Measurements from ENCODE around the gene LAMP2. TPM values are rescaled to one million over a fixed set of nuclear protein-coding genes. Genes with fewer than 3 reads are reported as not detected.
A peak's percentile ranks its signal among the peaks of the same experiment; 100 is the strongest.

The LAMP2 gene
- total and polyA plus RNA-seq, 10 of the 15 experiments (the other 5 are each of a cell fraction or from before 2014, with no cell fraction given), result 21.0 to 48.1 (median 27.3) TPM

- TF ChIP-seq RFX5 (IDR thresholded peaks at IDR 0.05; ENCODE audit: low read depth, low read length) (no peak), RB1 (IDR thresholded peaks at IDR 0.05; ENCODE audit: borderline replicate concordance) (no peak), HCFC1 (IDR thresholded peaks at IDR 0.05; ENCODE audit: low read length) (no peak), MTA2 (IDR thresholded peaks at IDR 0.05; ENCODE audit: low read depth) (peak; percentile 39; the same call in 1 of the 2 replicates), BHLHE40 (IDR thresholded peaks at IDR 0.05; ENCODE audit: borderline replicate concordance in 1 of 2, low read depth in 2 of 2, low read length in 1 of 2) (peak; percentile 85 to 89), RUNX3 (IDR thresholded peaks at IDR 0.05; ENCODE audit: low read length) (peak; percentile 7; the same call in 1 of the 2 replicates), ZNF687 (IDR thresholded peaks at IDR 0.05) (peak; percentile 23; the same call in 1 of the 2 replicates), E2F8 (IDR thresholded peaks at IDR 0.05; ENCODE audit: low read depth, partially characterized antibody) (no peak), MYB (IDR thresholded peaks at IDR 0.05; ENCODE audit: borderline replicate concordance, low read depth, low read length) (no peak), FOS (IDR thresholded peaks at IDR 0.05; ENCODE audit: borderline replicate concordance, extremely low read depth, insufficient read length) (no peak), IRF4 (IDR thresholded peaks at IDR 0.05; ENCODE audit: low read depth, low read length) (no peak), POLR2AphosphoS5 (IDR thresholded peaks at IDR 0.05; ENCODE audit: low read length) (0 out of 2 replicates have a peak, but pooled peaks have one; percentile 43), SREBF1 (IDR thresholded peaks at IDR 0.05; ENCODE audit: low read length) (no peak), CHD1 (IDR thresholded peaks at IDR 0.05; ENCODE audit: low read depth, low read length) (no peak), YY1 (IDR thresholded peaks at IDR 0.05; ENCODE audit: low read depth, low read length) (0 out of 2 replicates have a peak, but pooled peaks have one; percentile 4), SMAD1 (IDR thresholded peaks at IDR 0.05; ENCODE audit: low read depth, partially characterized antibody) (no peak)
- TF ChIP-seq, protein P1, sequence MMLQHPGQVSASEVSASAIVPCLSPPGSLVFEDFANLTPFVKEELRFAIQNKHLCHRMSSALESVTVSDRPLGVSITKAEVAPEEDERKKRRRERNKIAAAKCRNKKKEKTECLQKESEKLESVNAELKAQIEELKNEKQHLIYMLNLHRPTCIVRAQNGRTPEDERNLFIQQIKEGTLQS (IDR thresholded peaks at IDR 0.05; ENCODE audit: borderline replicate concordance, extremely low read depth, low read depth, low read length), result no peak
- TF ChIP-seq, protein P2, sequence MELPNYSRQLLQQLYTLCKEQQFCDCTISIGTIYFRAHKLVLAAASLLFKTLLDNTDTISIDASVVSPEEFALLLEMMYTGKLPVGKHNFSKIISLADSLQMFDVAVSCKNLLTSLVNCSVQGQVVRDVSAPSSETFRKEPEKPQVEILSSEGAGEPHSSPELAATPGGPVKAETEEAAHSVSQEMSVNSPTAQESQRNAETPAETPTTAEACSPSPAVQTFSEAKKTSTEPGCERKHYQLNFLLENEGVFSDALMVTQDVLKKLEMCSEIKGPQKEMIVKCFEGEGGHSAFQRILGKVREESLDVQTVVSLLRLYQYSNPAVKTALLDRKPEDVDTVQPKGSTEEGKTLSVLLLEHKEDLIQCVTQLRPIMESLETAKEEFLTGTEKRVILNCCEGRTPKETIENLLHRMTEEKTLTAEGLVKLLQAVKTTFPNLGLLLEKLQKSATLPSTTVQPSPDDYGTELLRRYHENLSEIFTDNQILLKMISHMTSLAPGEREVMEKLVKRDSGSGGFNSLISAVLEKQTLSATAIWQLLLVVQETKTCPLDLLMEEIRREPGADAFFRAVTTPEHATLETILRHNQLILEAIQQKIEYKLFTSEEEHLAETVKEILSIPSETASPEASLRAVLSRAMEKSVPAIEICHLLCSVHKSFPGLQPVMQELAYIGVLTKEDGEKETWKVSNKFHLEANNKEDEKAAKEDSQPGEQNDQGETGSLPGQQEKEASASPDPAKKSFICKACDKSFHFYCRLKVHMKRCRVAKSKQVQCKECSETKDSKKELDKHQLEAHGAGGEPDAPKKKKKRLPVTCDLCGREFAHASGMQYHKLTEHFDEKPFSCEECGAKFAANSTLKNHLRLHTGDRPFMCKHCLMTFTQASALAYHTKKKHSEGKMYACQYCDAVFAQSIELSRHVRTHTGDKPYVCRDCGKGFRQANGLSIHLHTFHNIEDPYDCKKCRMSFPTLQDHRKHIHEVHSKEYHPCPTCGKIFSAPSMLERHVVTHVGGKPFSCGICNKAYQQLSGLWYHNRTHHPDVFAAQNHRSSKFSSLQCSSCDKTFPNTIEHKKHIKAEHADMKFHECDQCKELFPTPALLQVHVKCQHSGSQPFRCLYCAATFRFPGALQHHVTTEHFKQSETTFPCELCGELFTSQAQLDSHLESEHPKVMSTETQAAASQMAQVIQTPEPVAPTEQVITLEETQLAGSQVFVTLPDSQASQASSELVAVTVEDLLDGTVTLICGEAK (IDR thresholded peaks at IDR 0.05; ENCODE audit: borderline replicate concordance), result no peak
Observed at GRCh38 chrX:120485638-120486520, 16.8 kb upstream of the LAMP2 start (continued).

All from GM12878 (cell line).